ENCODE measurements around the gene EBF3.

GRCh38 chr10:129952378-129953118 is 11.5 kb downstream of the EBF3 start:
- TF ChIP-seq CTCF (IDR thresholded peaks at IDR 0.05): no peak
- no peak for TF ChIP-seq POLR2A (IDR thresholded peaks at IDR 0.05)
